T-helper 2 cell treated with Interferon-gamma antibody and Interleukin-4, amounts not matched to agents 5 μg/mL and 100 μg/mL, for 36 hours (primary cell): Measurements from ENCODE around the gene MYBPC3.

ENCODE experiments used
- DNase-seq: peaks from one replicate; pipeline ENCODE4 v3.0.0; 2021; ENCODE audit warnings: low spot score
- H3K27ac Mint-ChIP-seq: one replicate; pipeline ENCODE4 v1.8.0; 2021; ENCODE audit warnings: mild to moderate bottlenecking, mixed read lengths
- H3K27me3 Mint-ChIP-seq: one replicate; pipeline ENCODE4 v1.8.0; 2021; ENCODE audit warnings: low read depth, mixed read lengths
- H3K36me3 Mint-ChIP-seq: one replicate; pipeline ENCODE4 v1.8.0; 2021; ENCODE audit warnings: low read depth, mixed read lengths
- H3K4me1 Mint-ChIP-seq: one replicate; pipeline ENCODE4 v1.8.0; 2021; ENCODE audit warnings: low read depth, mixed read lengths
- H3K4me3 Mint-ChIP-seq: one replicate; pipeline ENCODE4 v1.8.0; 2022; ENCODE audit warnings: mild to moderate bottlenecking, moderate library complexity, mixed read lengths
- H3K9me3 Mint-ChIP-seq: one replicate; pipeline ENCODE4 v1.8.0; 2021; ENCODE audit warnings: mixed read lengths

MYBPC3 gene

GRCh38 chr11:47357985-47358730, 5.7 kb upstream of the MYBPC3 start:
- DNase-seq: no peak
- Mint-ChIP-seq H3K9me3 (no peaks in the 10 kb centered on the region), H3K27me3 (no peaks in the 10 kb centered on the region), H3K36me3 (no peaks in the 10 kb centered on the region), H3K4me3 (no peak overlapping the region), H3K27ac (no peak overlapping the region), H3K4me1 (peaks cover 9% of the 10 kb centered on the region)

- H3K27ac Mint-ChIP-seq: no peak overlapping the region
- no peak for DNase-seq
- no peak overlapping the region for H3K4me3 Mint-ChIP-seq
- H3K27me3 Mint-ChIP-seq: no peaks in the 10 kb centered on the region
- no peaks in the 10 kb centered on the region for H3K9me3 Mint-ChIP-seq
- no peaks in the 10 kb centered on the region for H3K36me3 Mint-ChIP-seq
- peaks cover 9% of the 10 kb centered on the region for H3K4me1 Mint-ChIP-seq
Observed at GRCh38 chr11:47356998-47357329, 4.5 kb upstream of the MYBPC3 start.

GRCh38 chr11:47356129-47356997, 3.9 kb upstream of the MYBPC3 start:
- Mint-ChIP-seq H3K4me1 (peaks cover 9% of the 10 kb centered on the region), H3K4me3 (no peak overlapping the region), H3K9me3 (no peaks in the 10 kb centered on the region), H3K27ac (no peak overlapping the region), H3K36me3 (no peaks in the 10 kb centered on the region), H3K27me3 (no peaks in the 10 kb centered on the region)
- no peak for DNase-seq

GRCh38 chr11:47355283-47356128, 3.0 kb upstream of the MYBPC3 start:
- DNase-seq: peak; percentile 35
- H3K36me3 Mint-ChIP-seq: no peaks in the 10 kb centered on the region
- peaks cover 7% of the 10 kb centered on the region for H3K4me1 Mint-ChIP-seq
- H3K4me3 Mint-ChIP-seq: no peak overlapping the region
- H3K27me3 Mint-ChIP-seq: no peaks in the 10 kb centered on the region
- no peaks in the 10 kb centered on the region for H3K9me3 Mint-ChIP-seq
- no peak overlapping the region for H3K27ac Mint-ChIP-seq

- no peaks in the 10 kb centered on the region for H3K36me3 Mint-ChIP-seq
- no peaks in the 10 kb centered on the region for H3K9me3 Mint-ChIP-seq
- no peak for DNase-seq
- H3K27ac Mint-ChIP-seq: no peak overlapping the region
- no peaks in the 10 kb centered on the region for H3K27me3 Mint-ChIP-seq
- no peak overlapping the region for H3K4me3 Mint-ChIP-seq
- H3K4me1 Mint-ChIP-seq: peaks cover 7% of the 10 kb centered on the region
Observed at GRCh38 chr11:47354913-47355282, 2.4 kb upstream of the MYBPC3 start.

GRCh38 chr11:47353978-47354774, 1.7 kb upstream of the MYBPC3 start:
- Mint-ChIP-seq H3K4me1 (peaks cover under 1% of the 10 kb centered on the region), H3K36me3 (no peaks in the 10 kb centered on the region), H3K27me3 (no peaks in the 10 kb centered on the region), H3K27ac (no peak overlapping the region), H3K4me3 (no peak overlapping the region), H3K9me3 (no peaks in the 10 kb centered on the region)
- no peak for DNase-seq

GRCh38 chr11:47351156-47352126, 1.1 kb downstream of the MYBPC3 start:
- Mint-ChIP-seq H3K9me3 (no peaks in the 10 kb centered on the region), H3K27ac (no peak overlapping the region), H3K4me1 (no peaks in the 10 kb centered on the region), H3K4me3 (no peak overlapping the region), H3K27me3 (no peaks in the 10 kb centered on the region), H3K36me3 (no peaks in the 10 kb centered on the region)
- DNase-seq: no peak

GRCh38 chr11:47350315-47350714, 2.2 kb downstream of the MYBPC3 start:
- Mint-ChIP-seq H3K27ac (no peak overlapping the region), H3K4me3 (no peak overlapping the region), H3K27me3 (no peaks in the 10 kb centered on the region), H3K4me1 (no peaks in the 10 kb centered on the region), H3K9me3 (no peaks in the 10 kb centered on the region), H3K36me3 (no peaks in the 10 kb centered on the region)
- no peak for DNase-seq

GRCh38 chr11:47349521-47350095, 2.9 kb downstream of the MYBPC3 start:
- no peaks in the 10 kb centered on the region for H3K36me3 Mint-ChIP-seq
- H3K4me1 Mint-ChIP-seq: no peaks in the 10 kb centered on the region
- H3K4me3 Mint-ChIP-seq: no peak overlapping the region
- no peaks in the 10 kb centered on the region for H3K27me3 Mint-ChIP-seq
- no peaks in the 10 kb centered on the region for H3K9me3 Mint-ChIP-seq
- DNase-seq: no peak
- H3K27ac Mint-ChIP-seq: no peak overlapping the region

GRCh38 chr11:47348859-47349258, 3.6 kb downstream of the MYBPC3 start:
- Mint-ChIP-seq H3K27me3 (no peaks in the 10 kb centered on the region), H3K36me3 (no peaks in the 10 kb centered on the region), H3K9me3 (no peaks in the 10 kb centered on the region), H3K27ac (no peak overlapping the region), H3K4me1 (no peaks in the 10 kb centered on the region), H3K4me3 (no peak overlapping the region)
- no peak for DNase-seq

GRCh38 chr11:47348131-47348802, 4.2 kb downstream of the MYBPC3 start:
- no peaks in the 10 kb centered on the region for H3K4me1 Mint-ChIP-seq
- H3K27me3 Mint-ChIP-seq: no peaks in the 10 kb centered on the region
- H3K36me3 Mint-ChIP-seq: no peaks in the 10 kb centered on the region
- H3K27ac Mint-ChIP-seq: no peak overlapping the region
- no peak overlapping the region for H3K4me3 Mint-ChIP-seq
- DNase-seq: no peak
- H3K9me3 Mint-ChIP-seq: no peaks in the 10 kb centered on the region

- Mint-ChIP-seq H3K36me3 (no peaks in the 10 kb centered on the region), H3K27me3 (no peaks in the 10 kb centered on the region), H3K9me3 (no peaks in the 10 kb centered on the region), H3K4me1 (no peaks in the 10 kb centered on the region), H3K27ac (no peak overlapping the region), H3K4me3 (no peak overlapping the region)
- DNase-seq: no peak
Observed at GRCh38 chr11:47347137-47347536, 5.4 kb downstream of the MYBPC3 start.
